HepG2 (cell line): Measurements from ENCODE around the gene OS9. TPM values are rescaled to one million over a fixed set of nuclear protein-coding genes. Genes with fewer than 3 reads are reported as not detected.

ENCODE experiments used
- HOXD1 ChIP-seq: sonication (generic); formaldehyde crosslinking; IDR thresholded peaks from 2 replicates; pipeline ENCODE4 v1.5.0; 2020; ENCODE audit warnings: missing genetic modification reagents
- NR2F6 ChIP-seq, 2 experiments: IDR thresholded peaks; 2 replicates each; pipeline ENCODE4 v1.6.1; 2016; ENCODE audit warnings: antibody characterized with exemption in 1 of 2, mild to moderate bottlenecking in 1 of 2
- PHF8 ChIP-seq: sonication (generic); formaldehyde crosslinking; IDR thresholded peaks from 2 replicates; pipeline ENCODE4 v1.5.0; 2020; ENCODE audit warnings: missing genetic modification reagents
- RAD51 ChIP-seq: fragments of 450-650 bp; IDR thresholded peaks from 2 replicates; pipeline ENCODE4 v1.6.1; 2016; ENCODE audit warnings: borderline replicate concordance
- SAP130 ChIP-seq: IDR thresholded peaks from 2 replicates; pipeline ENCODE4 v1.6.1; 2016; ENCODE audit warnings: low read depth
- SMAD1 ChIP-seq: sonication (generic); formaldehyde crosslinking; IDR thresholded peaks from 2 replicates; pipeline ENCODE4 v1.4.0; 2020; ENCODE audit warnings: missing genetic modification reagents, low read depth, mild to moderate bottlenecking, borderline replicate concordance
- SMARCC2 ChIP-seq: fragments of 450-650 bp; IDR thresholded peaks from 2 replicates; pipeline ENCODE4 v1.6.1; 2017; ENCODE audit warnings: antibody characterized with exemption, mild to moderate bottlenecking
- SOX6 ChIP-seq, 2 experiments: fragments of 450-650 bp in 1 of 2; sonication (generic) in 1 of 2; formaldehyde crosslinking in 1 of 2; IDR thresholded peaks; 2 replicates each; pipeline versions ENCODE4 v1.4.0 to v1.6.1; 2017 to 2020; ENCODE audit warnings: antibody characterized with exemption in 1 of 2, mild to moderate bottlenecking in 1 of 2, missing genetic modification reagents in 1 of 2
- YY1 ChIP-seq: IDR thresholded peaks from 2 replicates; pipeline ENCODE4 v1.6.1; 2011; ENCODE audit warnings: low read length, low read depth, moderate library complexity, mild to moderate bottlenecking; ENCODE audit not compliant: insufficient read depth, insufficient replicate concordance
- ZFP36 ChIP-seq: fragments of 150-350 bp; IDR thresholded peaks from 2 replicates; pipeline ENCODE4 v1.6.1; 2018; ENCODE audit warnings: borderline replicate concordance, low read length, low read depth; ENCODE audit not compliant: partially characterized antibody
- ZNF446 ChIP-seq: sonication (generic); formaldehyde crosslinking; IDR thresholded peaks from 2 replicates; pipeline ENCODE4 v1.5.0; 2020; ENCODE audit warnings: mild to moderate bottlenecking, missing genetic modification reagents
- ZNF501 ChIP-seq: sonication (generic); formaldehyde crosslinking; IDR thresholded peaks from 2 replicates; pipeline ENCODE4 v1.5.1; 2020; ENCODE audit warnings: mild to moderate bottlenecking, moderate library complexity, missing genetic modification reagents
- ZNF607 ChIP-seq: sonication (generic); formaldehyde crosslinking; IDR thresholded peaks from 2 replicates; pipeline ENCODE4 v1.5.1; 2020; ENCODE audit warnings: missing genetic modification reagents, mild to moderate bottlenecking, borderline replicate concordance
- ZNF616 ChIP-seq: sonication (generic); formaldehyde crosslinking; IDR thresholded peaks from 2 replicates; pipeline ENCODE4 v1.5.0; 2020; ENCODE audit warnings: low read depth, mild to moderate bottlenecking, missing genetic modification reagents
- polyA plus RNA-seq, 8 experiments: library from polyadenylated mRNA; depleted of rRNA in 3 of 8; stranded (reverse) in 7 of 8; unstranded in 1 of 8; fragments of >200 nt; fragmentation: Illumina TruSeq in 4 of 8; extraction: Trizol in 4 of 8; gene quantifications; 2 replicates each; pipeline versions ENCODE4 v1.2.1 to v1.2.3, GENCODE V29; 2011 to 2016; ENCODE audit warnings: low read depth in 4 of 8, missing spikeins in 1 of 8, mixed read lengths in 1 of 8; ENCODE audit not compliant: insufficient read depth in 1 of 8
- total RNA-seq, 5 experiments: library from RNA; depleted of rRNA; stranded (reverse); fragments of >200 nt; fragmentation: Illumina TruSeq; extraction: Trizol; gene quantifications; 2 replicates each; pipeline ENCODE4 v1.2.3, GENCODE V29; 2016; ENCODE audit warnings: low read depth in 1 of 5
- TF ChIP-seq, protein P1 (sequence below): sonication (generic); formaldehyde crosslinking; IDR thresholded peaks from 2 replicates; pipeline ENCODE4 v1.9.0; 2021; ENCODE audit warnings: missing genetic modification reagents, borderline replicate concordance
- TF ChIP-seq, protein P2 (sequence below): IDR thresholded peaks from 2 replicates; pipeline ENCODE4 v1.6.1; 2016; ENCODE audit warnings: low read depth
- TF ChIP-seq, protein P3 (sequence below): sonication (generic); formaldehyde crosslinking; conservative IDR thresholded peaks from 2 replicates; pipeline ENCODE4 v1.4.0; 2020; ENCODE audit warnings: mild to moderate bottlenecking, missing genetic modification reagents, moderate library complexity
- TF ChIP-seq, protein P4 (sequence below): sonication (generic); formaldehyde crosslinking; IDR thresholded peaks from 2 replicates; pipeline ENCODE4 v1.5.0; 2020; ENCODE audit warnings: mild to moderate bottlenecking, missing genetic modification reagents

OS9 gene
- total and polyA plus RNA-seq, 2 of the 13 experiments (the other 11 are each of a cell fraction or from before 2014, with no cell fraction given) = 156 to 206 TPM

DNA sequence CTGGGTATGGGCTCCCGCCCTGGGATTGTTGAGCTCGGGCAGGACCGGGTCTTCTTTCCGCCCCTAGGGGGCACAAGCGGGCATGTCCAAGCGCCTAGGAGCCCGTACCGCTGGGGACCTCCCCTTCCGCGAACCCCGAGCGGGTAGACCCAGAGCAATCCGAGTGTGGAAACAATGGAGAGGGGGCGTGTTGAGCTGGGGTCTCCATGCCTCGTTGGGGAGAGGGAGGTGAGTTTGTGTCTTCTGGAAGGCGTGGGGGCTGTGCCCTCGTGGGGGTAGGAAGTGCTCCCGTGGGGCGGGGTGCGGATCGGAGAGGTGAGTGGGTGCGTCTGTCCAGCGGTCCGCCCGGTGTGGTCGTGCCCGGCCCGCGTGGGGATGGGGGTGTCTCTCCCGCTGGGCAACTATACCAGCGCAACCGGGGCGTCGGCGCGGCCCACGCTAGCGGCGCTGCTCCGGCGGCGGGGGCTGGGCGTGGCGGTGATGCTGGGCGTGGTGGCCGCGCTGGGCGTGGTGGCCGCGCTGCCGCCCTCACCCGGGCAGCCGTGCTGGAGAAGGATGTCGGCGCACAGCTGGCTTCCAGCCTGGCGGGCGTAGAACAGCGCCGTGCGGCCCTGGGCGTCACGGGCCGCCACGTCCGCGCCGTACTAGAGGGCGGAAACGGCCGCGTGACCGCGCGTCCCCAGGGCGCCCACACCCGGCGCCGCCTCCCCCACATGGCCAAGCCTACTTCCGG, 32.4 kb downstream of the OS9 start (continued):
- no peak for TF ChIP-seq SOX6 (IDR thresholded peaks at IDR 0.05)
- no peak for TF ChIP-seq SOX6 (CRISPR knock-in tag; IDR thresholded peaks at IDR 0.05)
- TF ChIP-seq SMARCC2 = no peak
- TF ChIP-seq, protein P1, sequence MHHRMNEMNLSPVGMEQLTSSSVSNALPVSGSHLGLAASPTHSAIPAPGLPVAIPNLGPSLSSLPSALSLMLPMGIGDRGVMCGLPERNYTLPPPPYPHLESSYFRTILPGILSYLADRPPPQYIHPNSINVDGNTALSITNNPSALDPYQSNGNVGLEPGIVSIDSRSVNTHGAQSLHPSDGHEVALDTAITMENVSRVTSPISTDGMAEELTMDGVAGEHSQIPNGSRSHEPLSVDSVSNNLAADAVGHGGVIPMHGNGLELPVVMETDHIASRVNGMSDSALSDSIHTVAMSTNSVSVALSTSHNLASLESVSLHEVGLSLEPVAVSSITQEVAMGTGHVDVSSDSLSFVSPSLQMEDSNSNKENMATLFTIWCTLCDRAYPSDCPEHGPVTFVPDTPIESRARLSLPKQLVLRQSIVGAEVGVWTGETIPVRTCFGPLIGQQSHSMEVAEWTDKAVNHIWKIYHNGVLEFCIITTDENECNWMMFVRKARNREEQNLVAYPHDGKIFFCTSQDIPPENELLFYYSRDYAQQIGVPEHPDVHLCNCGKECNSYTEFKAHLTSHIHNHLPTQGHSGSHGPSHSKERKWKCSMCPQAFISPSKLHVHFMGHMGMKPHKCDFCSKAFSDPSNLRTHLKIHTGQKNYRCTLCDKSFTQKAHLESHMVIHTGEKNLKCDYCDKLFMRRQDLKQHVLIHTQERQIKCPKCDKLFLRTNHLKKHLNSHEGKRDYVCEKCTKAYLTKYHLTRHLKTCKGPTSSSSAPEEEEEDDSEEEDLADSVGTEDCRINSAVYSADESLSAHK (CRISPR knock-in tag) = no peak
- TF ChIP-seq HOXD1 = 0 out of 2 replicates have a peak, but pooled peaks have one; percentile 17
- TF ChIP-seq SAP130 = peak; percentile 55
- TF ChIP-seq RAD51 = no peak
- TF ChIP-seq YY1 = no peak
- TF ChIP-seq ZFP36 = no peak
- no peak for TF ChIP-seq ZNF616 (CRISPR knock-in tag)
- TF ChIP-seq ZNF607 (CRISPR knock-in tag) = no peak
- TF ChIP-seq PHF8 (CRISPR knock-in tag) = 0 out of 2 replicates have a peak, but pooled peaks have one; percentile 29
- TF ChIP-seq ZNF446 (CRISPR knock-in tag) = no peak
- 0 out of 2 replicates have a peak, but pooled peaks have one; percentile 25 for TF ChIP-seq SMAD1 (CRISPR knock-in tag)
- TF ChIP-seq, protein P2, sequence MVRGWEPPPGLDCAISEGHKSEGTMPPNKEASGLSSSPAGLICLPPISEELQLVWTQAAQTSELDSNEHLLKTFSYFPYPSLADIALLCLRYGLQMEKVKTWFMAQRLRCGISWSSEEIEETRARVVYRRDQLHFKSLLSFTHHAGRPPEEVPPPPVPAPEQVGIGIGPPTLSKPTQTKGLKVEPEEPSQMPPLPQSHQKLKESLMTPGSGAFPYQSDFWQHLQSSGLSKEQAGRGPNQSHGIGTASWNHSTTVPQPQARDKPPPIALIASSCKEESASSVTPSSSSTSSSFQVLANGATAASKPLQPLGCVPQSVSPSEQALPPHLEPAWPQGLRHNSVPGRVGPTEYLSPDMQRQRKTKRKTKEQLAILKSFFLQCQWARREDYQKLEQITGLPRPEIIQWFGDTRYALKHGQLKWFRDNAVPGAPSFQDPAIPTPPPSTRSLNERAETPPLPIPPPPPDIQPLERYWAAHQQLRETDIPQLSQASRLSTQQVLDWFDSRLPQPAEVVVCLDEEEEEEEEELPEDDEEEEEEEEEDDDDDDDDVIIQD (CRISPR knock-in tag) = 0 out of 2 replicates have a peak, but pooled peaks have one; percentile 34
- TF ChIP-seq, protein P3, sequence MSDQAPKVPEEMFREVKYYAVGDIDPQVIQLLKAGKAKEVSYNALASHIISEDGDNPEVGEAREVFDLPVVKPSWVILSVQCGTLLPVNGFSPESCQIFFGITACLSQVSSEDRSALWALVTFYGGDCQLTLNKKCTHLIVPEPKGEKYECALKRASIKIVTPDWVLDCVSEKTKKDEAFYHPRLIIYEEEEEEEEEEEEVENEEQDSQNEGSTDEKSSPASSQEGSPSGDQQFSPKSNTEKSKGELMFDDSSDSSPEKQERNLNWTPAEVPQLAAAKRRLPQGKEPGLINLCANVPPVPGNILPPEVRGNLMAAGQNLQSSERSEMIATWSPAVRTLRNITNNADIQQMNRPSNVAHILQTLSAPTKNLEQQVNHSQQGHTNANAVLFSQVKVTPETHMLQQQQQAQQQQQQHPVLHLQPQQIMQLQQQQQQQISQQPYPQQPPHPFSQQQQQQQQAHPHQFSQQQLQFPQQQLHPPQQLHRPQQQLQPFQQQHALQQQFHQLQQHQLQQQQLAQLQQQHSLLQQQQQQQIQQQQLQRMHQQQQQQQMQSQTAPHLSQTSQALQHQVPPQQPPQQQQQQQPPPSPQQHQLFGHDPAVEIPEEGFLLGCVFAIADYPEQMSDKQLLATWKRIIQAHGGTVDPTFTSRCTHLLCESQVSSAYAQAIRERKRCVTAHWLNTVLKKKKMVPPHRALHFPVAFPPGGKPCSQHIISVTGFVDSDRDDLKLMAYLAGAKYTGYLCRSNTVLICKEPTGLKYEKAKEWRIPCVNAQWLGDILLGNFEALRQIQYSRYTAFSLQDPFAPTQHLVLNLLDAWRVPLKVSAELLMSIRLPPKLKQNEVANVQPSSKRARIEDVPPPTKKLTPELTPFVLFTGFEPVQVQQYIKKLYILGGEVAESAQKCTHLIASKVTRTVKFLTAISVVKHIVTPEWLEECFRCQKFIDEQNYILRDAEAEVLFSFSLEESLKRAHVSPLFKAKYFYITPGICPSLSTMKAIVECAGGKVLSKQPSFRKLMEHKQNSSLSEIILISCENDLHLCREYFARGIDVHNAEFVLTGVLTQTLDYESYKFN (CRISPR knock-in tag) = 0 out of 2 replicates have a peak, but pooled peaks have one; percentile 14
- TF ChIP-seq, protein P4, sequence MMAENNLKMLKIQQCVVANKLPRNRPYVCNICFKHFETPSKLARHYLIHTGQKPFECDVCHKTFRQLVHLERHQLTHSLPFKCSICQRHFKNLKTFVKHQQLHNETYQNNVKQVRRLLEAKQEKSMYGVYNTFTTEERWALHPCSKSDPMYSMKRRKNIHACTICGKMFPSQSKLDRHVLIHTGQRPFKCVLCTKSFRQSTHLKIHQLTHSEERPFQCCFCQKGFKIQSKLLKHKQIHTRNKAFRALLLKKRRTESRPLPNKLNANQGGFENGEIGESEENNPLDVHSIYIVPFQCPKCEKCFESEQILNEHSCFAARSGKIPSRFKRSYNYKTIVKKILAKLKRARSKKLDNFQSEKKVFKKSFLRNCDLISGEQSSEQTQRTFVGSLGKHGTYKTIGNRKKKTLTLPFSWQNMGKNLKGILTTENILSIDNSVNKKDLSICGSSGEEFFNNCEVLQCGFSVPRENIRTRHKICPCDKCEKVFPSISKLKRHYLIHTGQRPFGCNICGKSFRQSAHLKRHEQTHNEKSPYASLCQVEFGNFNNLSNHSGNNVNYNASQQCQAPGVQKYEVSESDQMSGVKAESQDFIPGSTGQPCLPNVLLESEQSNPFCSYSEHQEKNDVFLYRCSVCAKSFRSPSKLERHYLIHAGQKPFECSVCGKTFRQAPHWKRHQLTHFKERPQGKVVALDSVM (CRISPR knock-in tag) = peak; percentile 48; the same call in 1 of the 2 replicates
- no peak for TF ChIP-seq NR2F6 (IDR thresholded peaks at IDR 0.05)
- no peak; the same call in 1 of the 2 replicates for TF ChIP-seq NR2F6 (CRISPR knock-in tag; IDR thresholded peaks at IDR 0.05)
- TF ChIP-seq ZNF501 (CRISPR knock-in tag) = peak; percentile 82
